ENCODE measurements around the gene FYCO1. TPM values are rescaled to one million over a fixed set of nuclear protein-coding genes. Genes with fewer than 3 reads are reported as not detected.
A peak's percentile ranks its signal among the peaks of the same experiment; 100 is the strongest.

FYCO1 gene
- total and polyA plus RNA-seq, 2 of the 8 experiments (the other 6 are each of a cell fraction or from before 2014, with no cell fraction given) = 4.8 to 10.8 TPM

DNA sequence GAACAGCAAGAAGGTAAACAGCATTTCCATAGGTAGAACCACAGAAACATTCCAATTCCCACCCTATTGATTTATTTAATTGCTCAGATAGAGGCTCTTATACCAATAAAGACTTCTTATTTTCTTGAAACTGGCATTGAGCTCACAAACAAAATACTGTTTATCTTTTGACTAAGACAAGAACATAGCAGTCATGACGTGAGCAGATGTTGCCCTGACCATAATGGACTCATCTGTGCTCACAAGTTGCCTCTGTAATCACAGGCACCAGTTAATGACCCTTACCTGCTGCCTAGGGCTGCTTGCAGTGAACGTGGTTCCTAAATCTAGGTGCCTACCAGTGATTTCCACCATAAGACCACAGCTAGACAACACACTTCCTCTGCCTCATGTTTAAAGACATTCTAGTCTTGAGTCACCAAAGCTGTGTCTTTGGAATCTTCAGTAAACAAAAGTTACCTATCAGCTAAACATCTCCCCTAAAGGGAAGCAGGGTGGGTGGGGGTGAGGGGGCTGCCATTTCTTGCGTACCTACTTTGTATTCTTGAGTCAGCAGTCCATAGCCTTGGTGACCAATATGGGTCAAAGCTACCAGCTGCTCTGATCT, 2.1 kb downstream of the FYCO1 start:
- H2AFZ ChIP-seq (ENCODE audit: low read length) = no peak overlapping the region
- TF ChIP-seq SP2 (IDR thresholded peaks at IDR 0.05; ENCODE audit: low read length) (no peak), RXRA (IDR thresholded peaks at IDR 0.05; ENCODE audit: insufficient read depth, low read depth, low read length) (no peak), BCL11A (IDR thresholded peaks at IDR 0.05; ENCODE audit: low read depth in 2 of 2, low read length in 2 of 2) (no peak), TEAD4 (IDR thresholded peaks at IDR 0.05; ENCODE audit: low read depth, low read length) (no peak), SIRT6 (IDR thresholded peaks at IDR 0.05; ENCODE audit: low read length) (no peak), KDM5A (IDR thresholded peaks at IDR 0.05; ENCODE audit: low read length) (no peak), NRF1 (IDR thresholded peaks at IDR 0.05; ENCODE audit: low read depth, low read length) (no peak), BRCA1 (IDR thresholded peaks at IDR 0.05; ENCODE audit: low read depth, low read length) (no peak), RFX5 (IDR thresholded peaks at IDR 0.05; ENCODE audit: borderline replicate concordance, low read depth, low read length) (no peak), HDAC6 (IDR thresholded peaks at IDR 0.05; ENCODE audit: low read depth, low read length) (no peak)
- TF ChIP-seq, protein P1, sequence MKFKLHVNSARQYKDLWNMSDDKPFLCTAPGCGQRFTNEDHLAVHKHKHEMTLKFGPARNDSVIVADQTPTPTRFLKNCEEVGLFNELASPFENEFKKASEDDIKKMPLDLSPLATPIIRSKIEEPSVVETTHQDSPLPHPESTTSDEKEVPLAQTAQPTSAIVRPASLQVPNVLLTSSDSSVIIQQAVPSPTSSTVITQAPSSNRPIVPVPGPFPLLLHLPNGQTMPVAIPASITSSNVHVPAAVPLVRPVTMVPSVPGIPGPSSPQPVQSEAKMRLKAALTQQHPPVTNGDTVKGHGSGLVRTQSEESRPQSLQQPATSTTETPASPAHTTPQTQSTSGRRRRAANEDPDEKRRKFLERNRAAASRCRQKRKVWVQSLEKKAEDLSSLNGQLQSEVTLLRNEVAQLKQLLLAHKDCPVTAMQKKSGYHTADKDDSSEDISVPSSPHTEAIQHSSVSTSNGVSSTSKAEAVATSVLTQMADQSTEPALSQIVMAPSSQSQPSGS (IDR thresholded peaks at IDR 0.05; ENCODE audit: low read length) = no peak

More for the DNA sequence above, 2.1 kb downstream of the FYCO1 start:
- ChIA-PET POLR2A (ENCODE audit: partially characterized antibody) (interaction anchor here (0.7 kb wide), 1 partner anchor 300 kb away, joined by 3 read pairs; no protein-coding TSS in a partner anchor), CTCF (ENCODE audit: partially characterized antibody) (interaction anchor here (0.7 kb wide), 1 partner anchor 86 kb away, joined by 4 read pairs; no protein-coding TSS in a partner anchor)
- Histone ChIP-seq H4K5ac (ENCODE audit: insufficient read length, low read depth, low read length) (no peak overlapping the region), H4K8ac (ENCODE audit: extremely low read depth, insufficient read depth, low read length) (no peak overlapping the region), H2BK12ac (ENCODE audit: low read depth, low read length) (no peak overlapping the region), H3K4me1 (replicated peaks in 1 of 4; ENCODE audit: control insufficient read depth in 3 of 4, insufficient read depth in 4 of 4, low read length in 3 of 4) (peaks cover 5 to 15% (median 12%) of the 10 kb centered on the region in 4 experiments), H4K91ac (replicated peaks; ENCODE audit: insufficient read length, low read length) (no peak overlapping the region), H3K23ac (ENCODE audit: insufficient read length) (no peak overlapping the region), H3K79me1 (ENCODE audit: low read depth, low read length) (peaks cover 10% of the 10 kb centered on the region; the same call in 1 of the 2 replicates), H3K27ac (ENCODE audit: low read depth, low read length) (no peak overlapping the region), H2AK5ac (ENCODE audit: low read depth, low read length) (0 out of 2 replicates have a peak overlapping the region, but pooled peaks have one; percentile 4), H3K23me2 (ENCODE audit: low read depth, low read length) (peaks cover 2% of the 10 kb centered on the region; the same call in 1 of the 2 replicates), H3K79me2 (ENCODE audit: control insufficient read depth in 1 of 2, insufficient read depth in 2 of 2, low read length in 2 of 2) (peaks cover 0 to 48% of the 10 kb centered on the region in 2 experiments; a peak in 2 of 4 replicates), H3K14ac (ENCODE audit: insufficient read length) (no peak overlapping the region), H3K4me3 (ENCODE audit: extremely low read depth in 1 of 4, insufficient read depth in 2 of 4, low read depth in 3 of 4, low read length in 4 of 4) (no peak overlapping the region), H3K27me3 (replicated peaks in 1 of 4; ENCODE audit: control insufficient read depth in 3 of 4, extremely low read depth in 1 of 4, insufficient read depth in 3 of 4, low read length in 3 of 4) (peaks cover 0 to 7% (median 4%) of the 10 kb centered on the region in 4 experiments; a peak in 2 of 7 replicates), H4K20me1 (replicated peaks in 1 of 2; ENCODE audit: control insufficient read depth in 1 of 2, insufficient read depth in 2 of 2, low read length in 2 of 2) (no peaks in the 10 kb centered on the region), H3K18ac (ENCODE audit: extremely low read depth, low read length) (no peak overlapping the region), H3K4ac (replicated peaks; ENCODE audit: insufficient read length, low read depth, low read length) (no peak overlapping the region), H2BK5ac (ENCODE audit: low read depth, low read length) (no peak overlapping the region), H3K9ac (replicated peaks in 1 of 4; ENCODE audit: extremely low read depth in 1 of 4, low read depth in 3 of 4, low read length in 3 of 4) (no peak overlapping the region), H2BK20ac (ENCODE audit: low read length) (no peak overlapping the region), H2BK15ac (ENCODE audit: low read length) (no peak overlapping the region), H2BK120ac (replicated peaks; ENCODE audit: low read depth, low read length) (no peak overlapping the region), H3K9me3 (ENCODE audit: insufficient read depth in 2 of 2, low read depth in 1 of 2, low read length in 1 of 2) (no peaks in the 10 kb centered on the region), H3K36me3 (ENCODE audit: control insufficient read depth in 2 of 4, insufficient read depth in 4 of 4, low read length in 3 of 4) (no peaks in the 10 kb centered on the region), H3K56ac (replicated peaks; ENCODE audit: insufficient read length, low read depth, low read length) (no peak overlapping the region), H3K4me2 (ENCODE audit: insufficient read depth in 1 of 2, low read depth in 2 of 2, low read length in 2 of 2) (peak overlapping the region in 1 of 2 experiments; percentile 42; a peak in 1 of 4 replicates)
- FAIRE-seq (no peak), DNase-seq (ENCODE audit: low read depth in 1 of 2, low spot score in 2 of 2) (no peak)
- WGBS, 2 experiments (ENCODE audit: extremely low coverage in 1 of 2, insufficient coverage in 1 of 2, insufficient read length in 1 of 2, insufficient replicate concordance in 2 of 2, low coverage in 1 of 2, low lambda C conversion rate in 2 of 2, missing lambda C conversion rate in 1 of 2) = 84% methylated on average over 3 of the region's 3 CpGs; no CpG with 5 or more reads in 1 of the 2 experiments
